CD14-positive monocyte (primary cell): ENCODE results near the gene FOXN1. TPM values are rescaled to one million over a fixed set of nuclear protein-coding genes. Genes with fewer than 3 reads are reported as not detected.

ENCODE experiments used
- DNase-seq, 3 donors: peaks; one replicate each; pipeline ENCODE4 v3.0.0-alpha.2; 2011 to 2022
- H2AFZ ChIP-seq: 2 replicates; pipeline ENCODE4 v1.6.0; 2012; ENCODE audit warnings: mild to moderate bottlenecking, low read depth, low read length, inconsistent platforms; ENCODE audit not compliant: insufficient read depth, poor library complexity, severe bottlenecking
- H3K27ac ChIP-seq, 2 donors: 1 replicate in 1 of 2; 2 replicates in 1 of 2; pipeline ENCODE4 v1.5.1; 2012 to 2013; ENCODE audit warnings: low read length in 2 of 2, control low read depth in 1 of 2, inconsistent platforms in 1 of 2, low read depth in 1 of 2, mild to moderate bottlenecking in 1 of 2
- H3K27me3 ChIP-seq, 2 donors: one replicate each; pipeline versions ENCODE4 v1.6.0 to v1.6.1; 2011 to 2013; ENCODE audit warnings: low read length in 2 of 2; ENCODE audit not compliant: control insufficient read depth in 2 of 2, insufficient read depth in 2 of 2
- H3K36me3 ChIP-seq, 2 donors: replicated peaks in 1 of 2; 1 replicate in 1 of 2; 2 replicates in 1 of 2; pipeline versions ENCODE4 v1.5.1 to v1.6.1; 2012 to 2013; ENCODE audit warnings: low read length in 2 of 2, control low read depth in 1 of 2, inconsistent platforms in 1 of 2, mild to moderate bottlenecking in 1 of 2; ENCODE audit not compliant: insufficient read depth in 2 of 2, control insufficient read depth in 1 of 2
- H3K4me1 ChIP-seq, 2 donors: 1 replicate in 1 of 2; 2 replicates in 1 of 2; pipeline versions ENCODE4 v1.5.1 to v1.6.1; 2012 to 2013; ENCODE audit warnings: low read length in 2 of 2, control low read depth in 1 of 2, inconsistent platforms in 1 of 2, mild to moderate bottlenecking in 1 of 2, moderate library complexity in 1 of 2; ENCODE audit not compliant: insufficient read depth in 2 of 2, control insufficient read depth in 1 of 2
- H3K4me2 ChIP-seq: replicated peaks from 2 replicates; pipeline ENCODE3; 2012; ENCODE audit warnings: low read length, moderate library complexity, mild to moderate bottlenecking; ENCODE audit not compliant: poor library complexity, severe bottlenecking; ENCODE audit errors: extremely low read depth
- H3K4me3 ChIP-seq, 3 experiments: fragments of 200-600 bp in 1 of 3; sonication (generic) in 1 of 3; replicated peaks in 1 of 3; 1 replicate in 2 of 3; 2 replicates in 1 of 3; pipeline ENCODE4 v1.5.1; 2011 to 2013; ENCODE audit warnings: low read length in 3 of 3, mild to moderate bottlenecking in 3 of 3, control low read depth in 2 of 3, low read depth in 2 of 3, inconsistent platforms in 1 of 3, moderate library complexity in 1 of 3
- H3K79me2 ChIP-seq: 2 replicates; pipeline ENCODE4 v1.6.0; 2012; ENCODE audit warnings: mild to moderate bottlenecking, control low read depth, inconsistent platforms, low read length, moderate library complexity; ENCODE audit not compliant: insufficient read depth
- H3K9ac ChIP-seq: 2 replicates; pipeline ENCODE4 v1.6.0; 2017; ENCODE audit warnings: low read length, mild to moderate bottlenecking; ENCODE audit not compliant: insufficient read depth, poor library complexity, severe bottlenecking
- H3K9me3 ChIP-seq, 2 donors: replicated peaks in 1 of 2; 1 replicate in 1 of 2; 2 replicates in 1 of 2; pipeline versions ENCODE4 v1.5.1 to v1.6.1; 2012 to 2013; ENCODE audit warnings: low read length in 2 of 2, control low read depth in 1 of 2; ENCODE audit not compliant: control insufficient read depth in 1 of 2, insufficient read depth in 1 of 2
- H4K20me1 ChIP-seq: 2 replicates; pipeline ENCODE4 v1.6.0; 2012; ENCODE audit warnings: mild to moderate bottlenecking, low read length, control low read depth, moderate library complexity; ENCODE audit not compliant: insufficient read depth
- H3K27ac Mint-ChIP-seq, 7 donors: one replicate each; pipeline ENCODE4 v1.8.0; 2020; ENCODE audit warnings: mild to moderate bottlenecking in 7 of 7, mixed read lengths in 7 of 7, moderate library complexity in 6 of 7, inconsistent platforms in 2 of 7
- H3K27me3 Mint-ChIP-seq, 3 donors: one replicate each; pipeline ENCODE4 v1.8.0; 2021 to 2022; ENCODE audit warnings: low read depth in 3 of 3, mild to moderate bottlenecking in 3 of 3, mixed read lengths in 3 of 3, moderate library complexity in 3 of 3, inconsistent platforms in 1 of 3
- H3K36me3 Mint-ChIP-seq, 2 donors: one replicate each; pipeline ENCODE4 v1.8.0; 2020; ENCODE audit warnings: mixed read lengths in 2 of 2, inconsistent platforms in 1 of 2, mild to moderate bottlenecking in 1 of 2
- H3K4me1 Mint-ChIP-seq: one replicate; pipeline ENCODE4 v1.8.0; 2020; ENCODE audit warnings: mild to moderate bottlenecking, mixed read lengths
- H3K4me3 Mint-ChIP-seq, 2 donors: one replicate each; pipeline ENCODE4 v1.8.0; 2020; ENCODE audit warnings: mild to moderate bottlenecking in 2 of 2, mixed read lengths in 2 of 2, moderate library complexity in 1 of 2
- H3K9me3 Mint-ChIP-seq, 7 donors: one replicate each; pipeline ENCODE4 v1.8.0; 2020 to 2022; ENCODE audit warnings: mixed read lengths in 7 of 7, mild to moderate bottlenecking in 6 of 7, moderate library complexity in 6 of 7, inconsistent platforms in 2 of 7
- CTCF ChIP-seq: fragments of 200-600 bp; IDR thresholded peaks from one replicate; pipeline ENCODE4 v1.8.0; 2022; ENCODE audit warnings: antibody characterized with exemption, mild to moderate bottlenecking
- WGBS: methylation state at CpG from one replicate; pipeline ENCODE4 v1.1.5; 2013; ENCODE audit warnings: missing lambda C conversion rate; ENCODE audit not compliant: insufficient coverage; 5-methylcytosine and 5-hydroxymethylcytosine counted together
- intact Hi-C, 2 donors: fragments of 100-400 bp; cut with micrococcal nuclease; formaldehyde crosslinking; loops; one replicate each; pipeline versions ENCODE4 v1.15.0 to v1.15.1; 2023
- polyA plus RNA-seq, 3 donors: library from polyadenylated mRNA; depleted of rRNA in 1 of 3; unstranded in 2 of 3; stranded (reverse) in 1 of 3; fragments of 300-500 nt in 2 of 3; fragments of >200 nt in 1 of 3; fragmentation: Illumina TruSeq in 2 of 3; gene quantifications; 1 replicate in 2 of 3; 2 replicates in 1 of 3; pipeline ENCODE4 v1.2.3, GENCODE V29; 2012 to 2021

Gene FOXN1
- polyA plus RNA-seq, 3 donors: not detected

- WGBS: 92% methylated on average over 3 of the region's 3 CpGs
- peaks cover 65 to 92% of the 10 kb centered on the region in 2 donors for H3K36me3 ChIP-seq
- no peak for DNase-seq
Measured at GRCh38 chr17:28584434-28584833, 78.3 kb downstream of the FOXN1 start.

GRCh38 chr17:28585851-28586250 lies 79.7 kb downstream of the FOXN1 start:
- Histone ChIP-seq H2AFZ (no peak overlapping the region), H3K9me3 (no peaks in the 10 kb centered on the region), H3K4me1 (no peaks in the 10 kb centered on the region), H3K9ac (no peak overlapping the region), H3K4me2 (no peak overlapping the region), H3K36me3 (peaks cover 65 to 90% of the 10 kb centered on the region in 2 donors), H3K79me2 (peaks cover 20% of the 10 kb centered on the region), H4K20me1 (no peaks in the 10 kb centered on the region), H3K27me3 (no peaks in the 10 kb centered on the region), H3K27ac (no peak overlapping the region), H3K4me3 (no peak overlapping the region)
- H3K27ac Mint-ChIP-seq: peak overlapping the region in 2 of 7 donors; percentile 12 to 62
- no peak overlapping the region for H3K4me3 Mint-ChIP-seq
- peaks cover 0 to 2% (median 0%) of the 10 kb centered on the region in 3 donors for H3K27me3 Mint-ChIP-seq
- H3K36me3 Mint-ChIP-seq: peaks cover 27 to 32% of the 10 kb centered on the region in 2 donors
- 59% methylated on average over 3 of the region's 3 CpGs for WGBS
- TF ChIP-seq CTCF: no peak
- no peaks in the 10 kb centered on the region for H3K9me3 Mint-ChIP-seq
- H3K4me1 Mint-ChIP-seq: no peaks in the 10 kb centered on the region
- no peak for DNase-seq
- intact Hi-C loops: no loop called here

More at GRCh38 chr17:28584434-28584833, 78.3 kb downstream of the FOXN1 start:
- no peaks in the 10 kb centered on the region for H4K20me1 ChIP-seq
- TF ChIP-seq CTCF: no peak
- H3K4me3 ChIP-seq: no peak overlapping the region
- peaks cover 0 to 5% (median 0%) of the 10 kb centered on the region in 3 donors for H3K27me3 Mint-ChIP-seq
- peaks cover 33 to 44% of the 10 kb centered on the region in 2 donors for H3K36me3 Mint-ChIP-seq
- no peaks in the 10 kb centered on the region for H3K9me3 ChIP-seq
- H3K9ac ChIP-seq: no peak overlapping the region
- no peak overlapping the region for H3K27ac ChIP-seq
- H3K27ac Mint-ChIP-seq: no peak overlapping the region
- H3K4me2 ChIP-seq: no peak overlapping the region
- no peaks in the 10 kb centered on the region for H3K4me1 ChIP-seq
- no peaks in the 10 kb centered on the region for H3K4me1 Mint-ChIP-seq
- H3K9me3 Mint-ChIP-seq: no peaks in the 10 kb centered on the region
- H2AFZ ChIP-seq: no peak overlapping the region
- H3K79me2 ChIP-seq: peaks cover 13% of the 10 kb centered on the region
- intact Hi-C loops: no loop called here
- H3K4me3 Mint-ChIP-seq: no peak overlapping the region
- no peaks in the 10 kb centered on the region for H3K27me3 ChIP-seq

Other genes with a start within 250 kb of the FOXN1 start
- 1 to 10 TPM; 1.3 to 1.5 (median 1.4) TPM for gene TMEM97, start 187.1 kb upstream of the FOXN1 start, polyA plus RNA-seq
- gene IFT20, start 170.9 kb upstream of the FOXN1 start, polyA plus RNA-seq: 10 to 100 TPM; 61.1 to 79.1 (median 75.4) TPM
- 1 to 10 TPM; 7.2 to 9.5 (median 9.4) TPM for gene TNFAIP1, start 170.6 kb upstream of the FOXN1 start, polyA plus RNA-seq
- 10 to 100 TPM; 31.5 to 76.9 (median 72.4) TPM for gene POLDIP2, start 148.8 kb upstream of the FOXN1 start, polyA plus RNA-seq
- gene SEBOX, start 141.1 kb upstream of the FOXN1 start, polyA plus RNA-seq: not detected
- gene VTN, start 136.0 kb upstream of the FOXN1 start, polyA plus RNA-seq: not detected
- 1 to 10 TPM in 1 of 3 donors, under 1 TPM in 2; 0.78 to 7.1 (median 0.90) TPM for gene SARM1, start 134.7 kb upstream of the FOXN1 start, polyA plus RNA-seq
- 1 to 10 TPM; 1.5 to 6.3 (median 1.7) TPM for gene SLC46A1, start 100.1 kb upstream of the FOXN1 start, polyA plus RNA-seq
- gene SLC13A2, start 32.7 kb upstream of the FOXN1 start, polyA plus RNA-seq: not detected
- 100 to 1,000 TPM in 1 of 3 donors, 10 to 100 TPM in 2; 77.5 to 189 (median 80.2) TPM for gene UNC119, start 46.3 kb downstream of the FOXN1 start, polyA plus RNA-seq
- gene PIGS, start 65.2 kb downstream of the FOXN1 start, polyA plus RNA-seq: 10 to 100 TPM; 59.4 to 87.5 (median 84.9) TPM
- 10 to 100 TPM in 1 of 3 donors, 1 to 10 TPM in 2; 7.1 to 10.6 (median 9.8) TPM for gene ALDOC, start 70.5 kb downstream of the FOXN1 start, polyA plus RNA-seq
- 1 to 10 TPM in 1 of 3 donors, not detected in 2; 7.7 TPM for gene SPAG5, start 92.7 kb downstream of the FOXN1 start, polyA plus RNA-seq
- gene RSKR, start 107.8 kb downstream of the FOXN1 start, polyA plus RNA-seq: 10 to 100 TPM in 1 of 3 donors, not detected in 2; 33.2 TPM
- gene BLTP2, start 138.8 kb downstream of the FOXN1 start, polyA plus RNA-seq: 10 to 100 TPM; 46.8 to 69.2 (median 53.2) TPM
- 100 to 1,000 TPM in 1 of 3 donors, 10 to 100 TPM in 2; 52.9 to 103 (median 84.5) TPM for gene SDF2, start 155.6 kb downstream of the FOXN1 start, polyA plus RNA-seq
- gene SUPT6H, start 155.9 kb downstream of the FOXN1 start, polyA plus RNA-seq: 10 to 100 TPM in 1 of 3 donors, 1 to 10 TPM in 2; 3.8 to 33.9 (median 7.8) TPM
- 1 to 10 TPM in 1 of 3 donors, under 1 TPM in 2; 0.31 to 8.9 (median 0.78) TPM for gene PROCA1, start 205.5 kb downstream of the FOXN1 start, polyA plus RNA-seq
- 10 to 100 TPM; 66.7 to 93.3 (median 79.1) TPM for gene RAB34, start 211.5 kb downstream of the FOXN1 start, polyA plus RNA-seq
- 1,000 to 10,000 TPM in 2 of 3 donors, 100 to 1,000 TPM in 1; 542 to 1,304 (median 1,152) TPM for gene RPL23A, start 213.6 kb downstream of the FOXN1 start, polyA plus RNA-seq
- gene TLCD1, start 219.9 kb downstream of the FOXN1 start, polyA plus RNA-seq: under 1 TPM in 1 of 3 donors, not detected in 2; 0.79 TPM
- gene NEK8, start 222.4 kb downstream of the FOXN1 start, polyA plus RNA-seq: 1 to 10 TPM; 2.7 to 9.6 (median 3.1) TPM
- 10 to 100 TPM in 1 of 3 donors, 1 to 10 TPM in 1, under 1 TPM in 1; 0.33 to 38.0 (median 1.0) TPM for gene TRAF4, start 237.7 kb downstream of the FOXN1 start, polyA plus RNA-seq